Astrocyte (in vitro differentiated cells and primary cell): ENCODE measurements around the gene EDARADD.

Experiments
- CTCF ChIP-seq: IDR thresholded peaks from 2 replicates; pipeline ENCODE4 v1.5.1; 2011; ENCODE audit warnings: low read depth, mild to moderate bottlenecking, inconsistent platforms, low read length, moderate library complexity; ENCODE audit not compliant: insufficient read depth
- EZH2 ChIP-seq: IDR thresholded peaks from 2 replicates; pipeline ENCODE4 v1.6.1; 2012; ENCODE audit warnings: mild to moderate bottlenecking, low read length, inconsistent platforms; ENCODE audit not compliant: insufficient read depth

GRCh38 chr1:236465231-236465958 is 71.3 kb downstream of the EDARADD start:
- TF ChIP-seq CTCF (no peak), EZH2 (no peak)
